Left hindlimb (tissue), 1 donor: Measurements from ENCODE around the gene ITGA8.
"Not testable (repeated sequence)": the region's sequence is repeated elsewhere in the genome, so short reads cannot be mapped to it uniquely, and the experiment has no call there.

Experiments
- DNase-seq: peaks from one replicate; pipeline ENCODE4 v3.0.0-alpha.2; 2018

ITGA8 gene

GRCh38 chr10:15489431-15489830 is 230.3 kb downstream of the ITGA8 start:
- DNase-seq: no peak

- no peak for DNase-seq
These were observed 232.3 kb downstream of the ITGA8 start for GRCh38 chr10:15487376-15487775.

- DNase-seq: no peak
These were observed 233.3 kb downstream of the ITGA8 start for GRCh38 chr10:15486404-15486803.

- no peak for DNase-seq
These were observed 233.9 kb downstream of the ITGA8 start for GRCh38 chr10:15485684-15486316.

GRCh38 chr10:15485027-15485426 is 234.7 kb downstream of the ITGA8 start:
- no peak for DNase-seq

- no peak for DNase-seq
These were observed 235.6 kb downstream of the ITGA8 start for GRCh38 chr10:15484128-15484527.

GRCh38 chr10:15483215-15484075 is 236.3 kb downstream of the ITGA8 start:
- no peak for DNase-seq

GRCh38 chr10:15482156-15482555 is 237.6 kb downstream of the ITGA8 start:
- DNase-seq: no peak

GRCh38 chr10:15478950-15479349 is 240.8 kb downstream of the ITGA8 start:
- DNase-seq: no peak

- no peak for DNase-seq
These were observed 241.3 kb downstream of the ITGA8 start for GRCh38 chr10:15478429-15478828.

GRCh38 chr10:15476337-15476736 is 243.4 kb downstream of the ITGA8 start:
- DNase-seq: no peak

GRCh38 chr10:15475439-15475838 is 244.3 kb downstream of the ITGA8 start:
- not testable (repeated sequence) for DNase-seq

- no peak for DNase-seq
These were observed 245.1 kb downstream of the ITGA8 start for GRCh38 chr10:15474671-15475070.

GRCh38 chr10:15473396-15473767 is 246.3 kb downstream of the ITGA8 start:
- no peak for DNase-seq

GRCh38 chr10:15472431-15473395 is 247.0 kb downstream of the ITGA8 start:
- DNase-seq: no peak

- DNase-seq: no peak
These were observed 247.7 kb downstream of the ITGA8 start for GRCh38 chr10:15472008-15472407.

- no peak for DNase-seq
These were observed 250.6 kb downstream of the ITGA8 start for GRCh38 chr10:15469111-15469510.

- no peak for DNase-seq
These were observed 255.3 kb downstream of the ITGA8 start for GRCh38 chr10:15464381-15464780.
